A673 (cell line): Measurements from ENCODE around the gene NES. TPM values are rescaled to one million over a fixed set of nuclear protein-coding genes. Genes with fewer than 3 reads are reported as not detected.

Experiments used
- BruUV-seq: library from RNA; stranded (reverse); fragments of 400-500 nt; replicated peaks from 2 replicates; lab custom pipeline; 2021; lab: Mats Ljungman, UMichigan
- CTCF ChIA-PET: fragments of 300-600 bp; sonication (Branson Sonifier 250); formaldehyde crosslinking; loops from one replicate; lab custom pipeline; 2022; ENCODE audit warnings: antibody characterized with exemption; lab: Charles Lee
- POLR2A ChIA-PET: fragments of 300-600 bp; sonication (Branson Sonifier 250); formaldehyde crosslinking; loops from one replicate; lab custom pipeline; 2022; ENCODE audit warnings: antibody characterized with exemption; ENCODE audit not compliant: low non-redundant PET; lab: Charles Lee
- DNase-seq: peaks from one replicate; pipeline ENCODE4 v3.0.0-alpha.2; 2015; ENCODE audit warnings: low spot score
- H3K27ac ChIP-seq: fragments of 200-600 bp; sonication (generic); 2 replicates; pipeline ENCODE4 v1.5.1; 2016; ENCODE audit warnings: mixed run types, low read depth, mild to moderate bottlenecking, mixed read lengths, antibody characterized with exemption, low read length; ENCODE audit not compliant: poor library complexity, severe bottlenecking
- H3K27me3 ChIP-seq: fragments of 200-600 bp; sonication (generic); replicated peaks from 2 replicates; pipeline ENCODE4 v1.6.1; 2017; ENCODE audit warnings: mixed run types, low read depth, mild to moderate bottlenecking, mixed read lengths, antibody characterized with exemption, low read length; ENCODE audit not compliant: insufficient read depth, poor library complexity
- H3K36me3 ChIP-seq: fragments of 200-600 bp; sonication (generic); 2 replicates; pipeline ENCODE4 v1.6.1; 2016; ENCODE audit warnings: mixed run types, mild to moderate bottlenecking, mixed read lengths, antibody characterized with exemption, low read length; ENCODE audit not compliant: insufficient read depth, poor library complexity, severe bottlenecking
- H3K4me1 ChIP-seq: fragments of 200-600 bp; sonication (generic); 2 replicates; pipeline ENCODE4 v1.6.1; 2017; ENCODE audit warnings: mixed run types, mild to moderate bottlenecking, mixed read lengths, antibody characterized with exemption, low read length; ENCODE audit not compliant: insufficient read depth, poor library complexity, severe bottlenecking
- H3K4me3 ChIP-seq: fragments of 200-600 bp; sonication (generic); 2 replicates; pipeline ENCODE4 v1.5.1; 2016; ENCODE audit warnings: low read depth, mixed run types, mild to moderate bottlenecking, mixed read lengths, low read length; ENCODE audit not compliant: poor library complexity, severe bottlenecking
- H3K9me3 ChIP-seq: fragments of 200-600 bp; sonication (generic); 2 replicates; pipeline ENCODE4 v1.6.1; 2016; ENCODE audit warnings: mixed run types, low read depth, mild to moderate bottlenecking, mixed read lengths, antibody characterized with exemption, low read length; ENCODE audit not compliant: poor library complexity, severe bottlenecking
- EZH2 ChIP-seq: fragments of 200-600 bp; sonication (generic); IDR thresholded peaks from 2 replicates; pipeline ENCODE4 v1.6.1; 2017; ENCODE audit warnings: borderline replicate concordance, low read depth, mild to moderate bottlenecking, mixed read lengths, antibody characterized with exemption, low read length; ENCODE audit not compliant: poor library complexity, severe bottlenecking
- intact Hi-C: fragments of 100-400 bp; cut with micrococcal nuclease; formaldehyde crosslinking; loops from one replicate; pipeline ENCODE4 v1.10.0; 2022; ENCODE audit not compliant: unreplicated experiment
- total RNA-seq: library from RNA; stranded (reverse); gene quantifications from 2 replicates; pipeline ENCODE4 v1.2.3, GENCODE V29; 2021
- TF ChIP-seq, protein P1 (sequence below): fragments of 300-800, 200-600 bp; sonication (generic); conservative IDR thresholded peaks from 2 replicates; pipeline ENCODE4 v1.5.1; 2017; ENCODE audit warnings: low read depth, mild to moderate bottlenecking, antibody characterized with exemption, low read length, moderate library complexity, mixed read lengths

Gene NES
- total RNA-seq, 1 experiment from 2014 or later = 8.7 TPM

DNA sequence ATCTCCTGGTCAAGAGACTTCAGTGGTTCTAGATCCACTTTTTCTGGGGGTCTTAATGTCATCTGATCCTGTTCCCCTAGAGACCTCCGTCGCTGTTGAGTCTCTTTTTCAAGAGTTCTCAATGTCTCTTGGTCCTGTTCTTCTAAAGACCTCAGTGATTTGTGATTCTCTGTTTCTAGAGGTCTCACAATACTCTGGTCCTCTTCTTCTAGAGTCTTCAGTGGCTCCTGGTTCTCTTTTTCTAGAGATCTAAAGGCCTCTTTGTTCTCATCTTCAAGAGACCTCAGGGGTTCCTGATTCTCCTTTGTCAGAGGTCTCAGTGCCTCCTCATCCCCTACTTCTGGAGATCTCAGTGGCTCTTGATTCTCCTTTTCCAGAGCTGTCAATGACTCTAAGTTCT is 5.4 kb downstream of the NES start:
- DNase-seq = no peak
- no peaks in the 10 kb centered on the region for H3K36me3 ChIP-seq
- H3K4me1 ChIP-seq = peaks cover 1% of the 10 kb centered on the region
- intact Hi-C loops = no loop called here
- no peak overlapping the region for H3K27ac ChIP-seq
- H3K9me3 ChIP-seq = no peaks in the 10 kb centered on the region
- POLR2A ChIA-PET = no interaction called here
- H3K27me3 ChIP-seq = peaks cover 23% of the 10 kb centered on the region
- TF ChIP-seq EZH2 = no peak
- TF ChIP-seq, protein P1, sequence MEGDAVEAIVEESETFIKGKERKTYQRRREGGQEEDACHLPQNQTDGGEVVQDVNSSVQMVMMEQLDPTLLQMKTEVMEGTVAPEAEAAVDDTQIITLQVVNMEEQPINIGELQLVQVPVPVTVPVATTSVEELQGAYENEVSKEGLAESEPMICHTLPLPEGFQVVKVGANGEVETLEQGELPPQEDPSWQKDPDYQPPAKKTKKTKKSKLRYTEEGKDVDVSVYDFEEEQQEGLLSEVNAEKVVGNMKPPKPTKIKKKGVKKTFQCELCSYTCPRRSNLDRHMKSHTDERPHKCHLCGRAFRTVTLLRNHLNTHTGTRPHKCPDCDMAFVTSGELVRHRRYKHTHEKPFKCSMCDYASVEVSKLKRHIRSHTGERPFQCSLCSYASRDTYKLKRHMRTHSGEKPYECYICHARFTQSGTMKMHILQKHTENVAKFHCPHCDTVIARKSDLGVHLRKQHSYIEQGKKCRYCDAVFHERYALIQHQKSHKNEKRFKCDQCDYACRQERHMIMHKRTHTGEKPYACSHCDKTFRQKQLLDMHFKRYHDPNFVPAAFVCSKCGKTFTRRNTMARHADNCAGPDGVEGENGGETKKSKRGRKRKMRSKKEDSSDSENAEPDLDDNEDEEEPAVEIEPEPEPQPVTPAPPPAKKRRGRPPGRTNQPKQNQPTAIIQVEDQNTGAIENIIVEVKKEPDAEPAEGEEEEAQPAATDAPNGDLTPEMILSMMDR = no peak
- no peak overlapping the region for H3K4me3 ChIP-seq
- CTCF ChIA-PET = no interaction called here
- BruUV-seq = TSS peak; percentile 35

DNA sequence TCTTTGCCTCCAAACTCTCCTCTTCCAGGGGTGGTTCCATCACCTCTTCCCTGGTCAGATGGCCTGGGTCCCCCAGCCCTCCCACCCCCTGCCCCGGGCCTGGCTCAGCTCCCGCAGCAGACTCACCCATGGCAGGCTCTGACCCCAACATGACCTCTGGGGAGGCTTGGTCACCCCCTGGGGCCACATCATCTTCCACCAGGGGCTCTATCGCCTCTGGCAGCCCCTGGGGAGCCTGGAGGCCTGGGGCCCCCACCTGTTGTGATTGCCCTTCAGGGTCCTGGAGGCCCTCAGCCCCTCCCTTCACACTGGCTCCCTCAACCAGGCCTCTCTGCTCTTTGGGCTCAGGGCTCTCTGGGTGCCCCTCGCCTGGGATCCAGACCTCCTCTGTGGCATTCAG is 6.4 kb downstream of the NES start:
- TF ChIP-seq EZH2 = no peak
- TF ChIP-seq, protein P1 = no peak
- H3K4me3 ChIP-seq = no peak overlapping the region
- intact Hi-C loops = no loop called here
- peaks cover 13% of the 10 kb centered on the region for H3K27me3 ChIP-seq
- no peaks in the 10 kb centered on the region for H3K4me1 ChIP-seq
- no peaks in the 10 kb centered on the region for H3K9me3 ChIP-seq
- no peak overlapping the region for H3K27ac ChIP-seq
- ChIA-PET CTCF (no interaction called here), POLR2A (no interaction called here)
- no peaks in the 10 kb centered on the region for H3K36me3 ChIP-seq
- no TSS peak for BruUV-seq
- no peak for DNase-seq

DNA sequence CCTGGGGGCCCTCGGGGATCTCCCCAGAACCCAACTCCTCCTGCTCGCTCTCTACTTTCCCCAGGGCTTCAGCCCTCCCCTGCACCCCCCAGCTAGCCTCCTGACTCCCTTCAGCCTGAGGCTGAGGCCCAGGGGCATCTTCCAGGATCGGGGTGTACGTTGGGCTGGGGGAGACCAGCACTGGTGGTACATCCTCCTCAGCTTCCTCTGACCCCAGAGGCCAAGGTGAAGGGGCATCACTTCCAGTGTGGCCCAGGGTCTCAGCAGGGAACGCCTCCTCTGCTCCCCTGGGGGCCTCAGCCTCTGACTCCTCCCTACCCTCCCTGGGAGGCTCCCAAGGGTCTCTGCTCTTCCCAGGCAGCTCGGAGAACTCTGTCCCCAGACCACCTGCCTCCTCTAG is 6.8 kb downstream of the NES start:
- intact Hi-C loops = no loop called here
- TF ChIP-seq EZH2 = no peak
- TF ChIP-seq, protein P1 = no peak
- no peak for DNase-seq
- CTCF ChIA-PET = no interaction called here
- Histone ChIP-seq H3K36me3 (no peaks in the 10 kb centered on the region), H3K27me3 (peaks cover 12% of the 10 kb centered on the region), H3K27ac (no peak overlapping the region), H3K4me1 (no peaks in the 10 kb centered on the region), H3K4me3 (no peak overlapping the region), H3K9me3 (no peaks in the 10 kb centered on the region)
- POLR2A ChIA-PET = no interaction called here
- no TSS peak for BruUV-seq
